CD8-positive, alpha-beta memory T cell (primary cell): ENCODE data around the gene ABCA2. TPM values are rescaled to one million over a fixed set of nuclear protein-coding genes. Genes with fewer than 3 reads are reported as not detected.

Experiments used
- CTCF ChIA-PET: fragments of 350-600 bp; sonication (Branson Sonifier 250); formaldehyde crosslinking; loops from one replicate; lab custom pipeline; 2021; ENCODE audit warnings: antibody characterized with exemption; lab: Charles Lee
- POLR2A ChIA-PET: fragments of 350-600 bp; sonication (Branson Sonifier 250); formaldehyde crosslinking; loops from one replicate; lab custom pipeline; 2021; ENCODE audit warnings: antibody characterized with exemption; lab: Charles Lee
- DNase-seq, 5 donors: peaks; one replicate each; pipeline versions ENCODE4 v3.0.0 to v3.0.0-alpha.2; 2020 to 2022; ENCODE audit warnings: mixed read lengths in 1 of 5
- H3K27ac ChIP-seq: one replicate; pipeline ENCODE4 v1.7.0; 2013; ENCODE audit warnings: low read depth, mild to moderate bottlenecking, low read length, moderate library complexity
- H3K27me3 ChIP-seq: 2 replicates; pipeline ENCODE4 v1.7.0; 2013; ENCODE audit warnings: low read length, mild to moderate bottlenecking; ENCODE audit not compliant: insufficient read depth, poor library complexity, severe bottlenecking
- H3K36me3 ChIP-seq: 2 replicates; pipeline ENCODE4 v1.7.0; 2013; ENCODE audit warnings: mild to moderate bottlenecking, low read length, moderate library complexity; ENCODE audit not compliant: insufficient read depth
- H3K4me1 ChIP-seq: 2 replicates; pipeline ENCODE4 v1.7.0; 2013; ENCODE audit warnings: mild to moderate bottlenecking, low read length, moderate library complexity; ENCODE audit not compliant: insufficient read depth
- H3K4me3 ChIP-seq: 2 replicates; pipeline ENCODE4 v1.7.0; 2013; ENCODE audit warnings: mild to moderate bottlenecking, low read length
- H3K9me3 ChIP-seq: 2 replicates; pipeline ENCODE4 v1.7.0; 2013; ENCODE audit warnings: mild to moderate bottlenecking, low read length
- H3K27ac Mint-ChIP-seq, 8 donors: one replicate each; pipeline ENCODE4 v1.8.0; 2020 to 2021; ENCODE audit warnings: mixed read lengths in 8 of 8, mild to moderate bottlenecking in 6 of 8, inconsistent platforms in 3 of 8, moderate library complexity in 3 of 8
- H3K27me3 Mint-ChIP-seq, 2 donors: one replicate each; pipeline ENCODE4 v1.8.0; 2020 to 2021; ENCODE audit warnings: mixed read lengths in 2 of 2, mild to moderate bottlenecking in 1 of 2, moderate library complexity in 1 of 2
- H3K36me3 Mint-ChIP-seq, 3 donors: one replicate each; pipeline ENCODE4 v1.8.0; 2020 to 2021; ENCODE audit warnings: mixed read lengths in 3 of 3, inconsistent platforms in 1 of 3, mild to moderate bottlenecking in 1 of 3
- H3K4me1 Mint-ChIP-seq, 3 donors: one replicate each; pipeline ENCODE4 v1.8.0; 2020 to 2021; ENCODE audit warnings: mixed read lengths in 3 of 3, inconsistent platforms in 1 of 3, mild to moderate bottlenecking in 1 of 3
- H3K4me3 Mint-ChIP-seq, 7 donors: one replicate each; pipeline ENCODE4 v1.8.0; 2020 to 2021; ENCODE audit warnings: mixed read lengths in 7 of 7, mild to moderate bottlenecking in 6 of 7, moderate library complexity in 4 of 7, inconsistent platforms in 2 of 7
- H3K9me3 Mint-ChIP-seq, 5 donors: one replicate each; pipeline ENCODE4 v1.8.0; 2020 to 2022; ENCODE audit warnings: mixed read lengths in 5 of 5, mild to moderate bottlenecking in 3 of 5, moderate library complexity in 2 of 5, inconsistent platforms in 1 of 5
- polyA plus RNA-seq: library from polyadenylated mRNA; unstranded; fragments of 300-500 nt; fragmentation: Illumina TruSeq; gene quantifications from one replicate; pipeline ENCODE4 v1.2.3, GENCODE V29; 2021
- total RNA-seq, 2 experiments: library from RNA; stranded (reverse); gene quantifications; one replicate each; pipeline ENCODE4 v1.2.3, GENCODE V29; 2021

The ABCA2 gene
- total and polyA plus RNA-seq, 3 experiments from 2014 or later: 15.9 to 20.7 (median 20.2) TPM

- POLR2A ChIA-PET: no interaction called here
- CTCF ChIA-PET: interaction anchor here (1.0 to 1.8 kb wide), 2 partner anchors 12 to 94 kb away, joined by 3 to 6 read pairs; no protein-coding TSS in a partner anchor
- DNase-seq: no peak
- Mint-ChIP-seq H3K4me3 (no peak overlapping the region), H3K36me3 (no peaks in the 10 kb centered on the region), H3K4me1 (peaks cover 6 to 18% (median 13%) of the 10 kb centered on the region in 3 donors), H3K27me3 (peaks cover 6 to 10% of the 10 kb centered on the region in 2 donors), H3K9me3 (no peaks in the 10 kb centered on the region), H3K27ac (no peak overlapping the region)
- peaks cover 23% of the 10 kb centered on the region for H3K4me1 ChIP-seq
- H3K4me3 ChIP-seq: no peak overlapping the region
- H3K9me3 ChIP-seq: no peaks in the 10 kb centered on the region
- H3K27ac ChIP-seq: no peak overlapping the region
- no peaks in the 10 kb centered on the region for H3K36me3 ChIP-seq
- H3K27me3 ChIP-seq: peaks cover 11% of the 10 kb centered on the region
Measured at GRCh38 chr9:137041124-137041523, 13.1 kb upstream of the ABCA2 start.

GRCh38 chr9:137040568-137040967 lies 12.5 kb upstream of the ABCA2 start:
- Histone ChIP-seq H3K4me1 (peaks cover 22% of the 10 kb centered on the region), H3K36me3 (no peaks in the 10 kb centered on the region), H3K27me3 (peaks cover 11% of the 10 kb centered on the region), H3K9me3 (no peaks in the 10 kb centered on the region), H3K4me3 (no peak overlapping the region), H3K27ac (no peak overlapping the region)
- no peaks in the 10 kb centered on the region for H3K9me3 Mint-ChIP-seq
- no peaks in the 10 kb centered on the region for H3K36me3 Mint-ChIP-seq
- no peak overlapping the region for H3K27ac Mint-ChIP-seq
- H3K27me3 Mint-ChIP-seq: peaks cover 6 to 10% of the 10 kb centered on the region in 2 donors
- no peak for DNase-seq
- peaks cover 6 to 18% (median 13%) of the 10 kb centered on the region in 3 donors for H3K4me1 Mint-ChIP-seq
- ChIA-PET CTCF (interaction anchor here (0.8 to 1.8 kb wide), 3 partner anchors 12 to 94 kb away, joined by 3 to 6 read pairs (median 3); no protein-coding TSS in a partner anchor), POLR2A (no interaction called here)
- H3K4me3 Mint-ChIP-seq: no peak overlapping the region

- Histone ChIP-seq H3K4me3 (no peak overlapping the region), H3K27ac (no peak overlapping the region), H3K36me3 (no peaks in the 10 kb centered on the region), H3K27me3 (peaks cover 7% of the 10 kb centered on the region), H3K9me3 (no peaks in the 10 kb centered on the region), H3K4me1 (peaks cover 23% of the 10 kb centered on the region)
- DNase-seq: no peak
- Mint-ChIP-seq H3K36me3 (no peaks in the 10 kb centered on the region), H3K4me3 (no peak overlapping the region), H3K4me1 (peaks cover 8 to 17% (median 14%) of the 10 kb centered on the region in 3 donors), H3K9me3 (no peaks in the 10 kb centered on the region), H3K27ac (no peak overlapping the region), H3K27me3 (peaks cover 3 to 8% of the 10 kb centered on the region in 2 donors)
- ChIA-PET POLR2A (no interaction called here), CTCF (interaction anchor here (0.8 to 1.8 kb wide), 2 partner anchors 28 to 93 kb away, joined by 3 to 6 read pairs; no protein-coding TSS in a partner anchor)
Measured at GRCh38 chr9:137039611-137040366, 11.8 kb upstream of the ABCA2 start.

GRCh38 chr9:137038916-137039315 lies 10.9 kb upstream of the ABCA2 start:
- Mint-ChIP-seq H3K4me1 (peaks cover 12 to 15% (median 14%) of the 10 kb centered on the region in 3 donors), H3K4me3 (no peak overlapping the region), H3K27ac (no peak overlapping the region), H3K9me3 (no peaks in the 10 kb centered on the region), H3K27me3 (peaks cover 0 to 4% of the 10 kb centered on the region in 2 donors), H3K36me3 (no peaks in the 10 kb centered on the region)
- Histone ChIP-seq H3K27ac (no peak overlapping the region), H3K4me3 (no peak overlapping the region), H3K27me3 (peaks cover 5% of the 10 kb centered on the region), H3K4me1 (peaks cover 20% of the 10 kb centered on the region), H3K9me3 (no peaks in the 10 kb centered on the region), H3K36me3 (no peaks in the 10 kb centered on the region)
- ChIA-PET CTCF (interaction anchor here (1.4 to 8.9 kb wide), 2 partner anchors 10 to 92 kb away, joined by 5 to 159 read pairs; partner anchors contain the start of genes ABCA2, C8G and FBXW5), POLR2A (no interaction called here)
- DNase-seq: no peak

- H3K4me3 ChIP-seq: no peak overlapping the region
- POLR2A ChIA-PET: no interaction called here
- no peaks in the 10 kb centered on the region for H3K36me3 ChIP-seq
- H3K4me1 ChIP-seq: peaks cover 16% of the 10 kb centered on the region
- no peaks in the 10 kb centered on the region for H3K9me3 ChIP-seq
- Mint-ChIP-seq H3K4me1 (peaks cover 19 to 25% (median 20%) of the 10 kb centered on the region in 3 donors), H3K27ac (peak overlapping the region in 1 of 8 donors; percentile 39), H3K4me3 (no peak overlapping the region), H3K27me3 (peaks cover 0 to 3% of the 10 kb centered on the region in 2 donors), H3K9me3 (no peaks in the 10 kb centered on the region), H3K36me3 (no peaks in the 10 kb centered on the region)
- H3K27ac ChIP-seq: no peak overlapping the region
- CTCF ChIA-PET: interaction anchor here (1.4 to 8.9 kb wide), 5 partner anchors 9 to 249 kb away, joined by 5 to 159 read pairs (median 48); partner anchors contain the start of genes ABCA2, C8G, FBXW5 and NPDC1
- no peaks in the 10 kb centered on the region for H3K27me3 ChIP-seq
- DNase-seq: no peak
Measured at GRCh38 chr9:137037483-137037882, 9.4 kb upstream of the ABCA2 start.

GRCh38 chr9:137037035-137037434 lies 9.0 kb upstream of the ABCA2 start:
- Histone ChIP-seq H3K27me3 (no peaks in the 10 kb centered on the region), H3K4me3 (no peak overlapping the region), H3K27ac (no peak overlapping the region), H3K9me3 (no peaks in the 10 kb centered on the region), H3K4me1 (peaks cover 21% of the 10 kb centered on the region), H3K36me3 (no peaks in the 10 kb centered on the region)
- Mint-ChIP-seq H3K4me1 (peaks cover 23 to 29% (median 24%) of the 10 kb centered on the region in 3 donors), H3K4me3 (no peak overlapping the region), H3K36me3 (no peaks in the 10 kb centered on the region), H3K27ac (no peak overlapping the region), H3K27me3 (peaks cover 0 to 1% of the 10 kb centered on the region in 2 donors), H3K9me3 (no peaks in the 10 kb centered on the region)
- DNase-seq: no peak
- POLR2A ChIA-PET: no interaction called here
- CTCF ChIA-PET: interaction anchor here (0.7 to 8.9 kb wide), 8 partner anchors 10 to 249 kb away, joined by 3 to 159 read pairs (median 28); partner anchors contain the start of genes C8G, FBXW5, NPDC1 and TMEM141

GRCh38 chr9:137035937-137036336 lies 7.9 kb upstream of the ABCA2 start:
- Mint-ChIP-seq H3K4me3 (no peak overlapping the region), H3K36me3 (no peaks in the 10 kb centered on the region), H3K9me3 (no peaks in the 10 kb centered on the region), H3K27ac (no peak overlapping the region), H3K4me1 (peaks cover 27 to 38% (median 28%) of the 10 kb centered on the region in 3 donors), H3K27me3 (no peaks in the 10 kb centered on the region)
- H3K27ac ChIP-seq: no peak overlapping the region
- no peaks in the 10 kb centered on the region for H3K27me3 ChIP-seq
- POLR2A ChIA-PET: interaction anchor here (0.7 to 1.3 kb wide), 4 partner anchors 11 to 229 kb away, joined by 3 to 6 read pairs (median 4); partner anchors contain the start of genes NPDC1 and RABL6
- no peaks in the 10 kb centered on the region for H3K36me3 ChIP-seq
- no peaks in the 10 kb centered on the region for H3K9me3 ChIP-seq
- CTCF ChIA-PET: interaction anchor here (0.6 to 8.9 kb wide), 50 partner anchors 8 to 309 kb away, joined by 3 to 159 read pairs (median 7); partner anchors contain the start of genes AJM1, C8G, CLIC3 and FBXW5
- peaks cover 32% of the 10 kb centered on the region for H3K4me1 ChIP-seq
- DNase-seq: no peak
- H3K4me3 ChIP-seq: no peak overlapping the region
